Stimulated activated CD4-positive, alpha-beta T cell treated with anti-CD3 and anti-CD28 coated beads, Interleukin-1b, Interleukin-23, amount 100 ng/mL, for 24 hours (primary cell): ENCODE results near the gene ACSM2B.
"Not testable (repeated sequence)": the region's sequence is repeated elsewhere in the genome, so short reads cannot be mapped to it uniquely, and the experiment has no call there.

Experiments
- DNase-seq, 4 experiments: peaks; one replicate each; pipeline ENCODE4 v3.0.0-alpha.2; 2020; ENCODE audit warnings: low read depth in 4 of 4, low spot score in 1 of 4

ACSM2B gene

GRCh38 chr16:20538687-20539086, 37.5 kb downstream of the ACSM2B start:
- DNase-seq = no peak

- DNase-seq = no peak
These were observed 38.0 kb downstream of the ACSM2B start for GRCh38 chr16:20538181-20538580.

GRCh38 chr16:20536669-20537068, 39.5 kb downstream of the ACSM2B start:
- DNase-seq = not testable (repeated sequence)

GRCh38 chr16:20532284-20532792, 43.8 kb downstream of the ACSM2B start:
- DNase-seq = not testable (repeated sequence)

- not testable (repeated sequence) for DNase-seq
These were observed 44.4 kb downstream of the ACSM2B start for GRCh38 chr16:20531795-20532194.

GRCh38 chr16:20520103-20520502, 56.1 kb downstream of the ACSM2B start:
- DNase-seq = no peak

- no peak for DNase-seq
These were observed 56.9 kb downstream of the ACSM2B start for GRCh38 chr16:20519231-20519630.

- DNase-seq = no peak
These were observed 59.0 kb downstream of the ACSM2B start for GRCh38 chr16:20517149-20517548.

GRCh38 chr16:20515688-20516090, 60.5 kb downstream of the ACSM2B start:
- DNase-seq = no peak

GRCh38 chr16:20510323-20510722, 65.8 kb downstream of the ACSM2B start:
- no peak for DNase-seq

- no peak for DNase-seq
These were observed 68.9 kb downstream of the ACSM2B start for GRCh38 chr16:20507280-20507679.

- DNase-seq = no peak
These were observed 71.7 kb downstream of the ACSM2B start for GRCh38 chr16:20504418-20504817.

- not testable (repeated sequence) for DNase-seq
These were observed 84.7 kb downstream of the ACSM2B start for GRCh38 chr16:20491448-20491847.

- not testable (repeated sequence) for DNase-seq
These were observed 85.2 kb downstream of the ACSM2B start for GRCh38 chr16:20490994-20491393.
